Measurements from ENCODE around the gene ARHGEF16.
A peak's percentile ranks its signal among the peaks of the same experiment; 100 is the strongest.

ARHGEF16 gene

GRCh38 chr1:3454811-3455618, 550 bp downstream of the ARHGEF16 start:
- peak overlapping the region; percentile 56 for H3K4me3 ChIP-seq (ENCODE audit: low read depth, low read length)
- no peaks in the 10 kb centered on the region for H3K4me1 ChIP-seq (ENCODE audit: control insufficient read depth, insufficient read depth, low read length)
- no peaks in the 10 kb centered on the region for H3K9me3 ChIP-seq (ENCODE audit: control insufficient read depth, insufficient read depth, low read depth, low read length)
- CTCF ChIA-PET, result interaction anchor here (1.0 to 1.5 kb wide), 2 partner anchors 26 to 29 kb away, joined by 3 to 7 read pairs; no protein-coding TSS in a partner anchor
- no peaks in the 10 kb centered on the region for H3K36me3 ChIP-seq (ENCODE audit: control insufficient read depth in 2 of 2, insufficient read depth in 1 of 2, low read length in 2 of 2)
- POLR2A ChIA-PET, result no interaction called here
- TF ChIP-seq ZNF354C (tag by site-specific recombination; IDR thresholded peaks at IDR 0.05; ENCODE audit: borderline replicate concordance, low read depth), result no peak
- no peak for TF ChIP-seq ZNF26 (tag by site-specific recombination; IDR thresholded peaks at IDR 0.05)
- TF ChIP-seq EGR2 (tag by site-specific recombination; IDR thresholded peaks at IDR 0.05; ENCODE audit: low read depth), result 0 out of 2 replicates have a peak, but pooled peaks have one; percentile 23
- TF ChIP-seq KLF1 (tag by site-specific recombination; IDR thresholded peaks at IDR 0.05), result peak; percentile 90
- TF ChIP-seq KLF10 (tag by site-specific recombination; IDR thresholded peaks at IDR 0.05), result 0 out of 2 replicates have a peak, but pooled peaks have one; percentile 23
- no peak for TF ChIP-seq ZSCAN30 (tag by site-specific recombination; IDR thresholded peaks at IDR 0.05)
- TF ChIP-seq ZNF677 (tag by site-specific recombination; IDR thresholded peaks at IDR 0.05), result no peak
- TF ChIP-seq KLF8 (tag by site-specific recombination; IDR thresholded peaks at IDR 0.05), result 0 out of 2 replicates have a peak, but pooled peaks have one; percentile 23
- peak; percentile 43; the same call in 1 of the 2 replicates for TF ChIP-seq PATZ1 (tag by site-specific recombination; IDR thresholded peaks at IDR 0.05)
- TF ChIP-seq ZBTB49 (tag by site-specific recombination; IDR thresholded peaks at IDR 0.05; ENCODE audit: low read depth), result no peak
- peak; percentile 27; the same call in 1 of the 2 replicates for TF ChIP-seq ZNF398 (tag by site-specific recombination; IDR thresholded peaks at IDR 0.05)
- no peak for TF ChIP-seq ZXDB (tag by site-specific recombination; IDR thresholded peaks at IDR 0.05)
- TF ChIP-seq KLF17 (tag by site-specific recombination; IDR thresholded peaks at IDR 0.05), result no peak
- no peak for TF ChIP-seq ZNF549 (tag by site-specific recombination; IDR thresholded peaks at IDR 0.05)
- 0 out of 2 replicates have a peak, but pooled peaks have one; percentile 44 for TF ChIP-seq GLIS2 (tag by site-specific recombination; IDR thresholded peaks at IDR 0.05)
- peak; percentile 63; the same call in 1 of the 2 replicates for TF ChIP-seq BCL11A (tag by site-specific recombination; IDR thresholded peaks at IDR 0.05; ENCODE audit: low read depth)
- TF ChIP-seq SP3 (tag by site-specific recombination; IDR thresholded peaks at IDR 0.05), result peak; percentile 47
- TF ChIP-seq ZFP41 (tag by site-specific recombination; IDR thresholded peaks at IDR 0.05; ENCODE audit: borderline replicate concordance), result no peak
- TF ChIP-seq SP2 (tag by site-specific recombination; IDR thresholded peaks at IDR 0.05), result peak; percentile 55
- peak; percentile 40 for TF ChIP-seq ZFHX2 (tag by site-specific recombination; conservative IDR thresholded peaks at IDR 0.05)
- TF ChIP-seq GLIS1 (tag by site-specific recombination; IDR thresholded peaks at IDR 0.05), result 0 out of 2 replicates have a peak, but pooled peaks have one; percentile 5
- no peak for TF ChIP-seq ZNF239 (tag by site-specific recombination; IDR thresholded peaks at IDR 0.05)
- no peak for TF ChIP-seq ZNF664 (tag by site-specific recombination; IDR thresholded peaks at IDR 0.05)
- H3K27ac ChIP-seq (ENCODE audit: extremely low read depth, low read depth, low read length), result peak overlapping the region; percentile 51; the same call in 1 of the 2 replicates
